Measurements from ENCODE around the gene RNF135. TPM values are rescaled to one million over a fixed set of nuclear protein-coding genes. Genes with fewer than 3 reads are reported as not detected.
"Not testable (repeated sequence)": the region's sequence is repeated elsewhere in the genome, so short reads cannot be mapped to it uniquely, and the experiment has no call there.

RNF135 gene
- total RNA-seq, 2 donors from 2014 or later, result 14.8 to 20.7 TPM

GRCh38 chr17:30975042-30975820 lies 4.4 kb downstream of the RNF135 start:
- no peak overlapping the region for H3K9ac ChIP-seq (ENCODE audit: extremely low read depth, low read length, poor library complexity, severe bottlenecking)
- 94 to 96% methylated on average over 7 to 8 of the region's 8 CpGs for WGBS, 2 experiments (ENCODE audit: insufficient coverage in 1 of 2, insufficient read length in 1 of 2)
- H3K27me3 ChIP-seq (ENCODE audit: control insufficient read depth, insufficient read depth, low read length, poor library complexity, severe bottlenecking), result no peaks in the 10 kb centered on the region
- Mint-ChIP-seq H3K27me3 (ENCODE audit: insufficient read depth) (no peaks in the 10 kb centered on the region), H3K4me1 (peaks cover 7% of the 10 kb centered on the region), H3K36me3 (ENCODE audit: low read depth) (peaks cover 24% of the 10 kb centered on the region), H3K9me3 (peaks cover 16% of the 10 kb centered on the region), H3K27ac (no peak overlapping the region), H3K4me3 (no peak overlapping the region)
- no peaks in the 10 kb centered on the region for H3K36me3 ChIP-seq (ENCODE audit: control insufficient read depth, insufficient read depth, low read length)
- no peaks in the 10 kb centered on the region for H3K4me1 ChIP-seq (ENCODE audit: control insufficient read depth, insufficient read depth, low read length)
- DNase-seq, result peak; percentile 22
- H3K27ac ChIP-seq (ENCODE audit: low read depth, low read length), result no peak overlapping the region
- H3K4me3 ChIP-seq (ENCODE audit: low read length), result no peak overlapping the region
- H3K9me3 ChIP-seq (ENCODE audit: control insufficient read depth, low read length), result peaks cover 15% of the 10 kb centered on the region
- TF ChIP-seq, protein P1, sequence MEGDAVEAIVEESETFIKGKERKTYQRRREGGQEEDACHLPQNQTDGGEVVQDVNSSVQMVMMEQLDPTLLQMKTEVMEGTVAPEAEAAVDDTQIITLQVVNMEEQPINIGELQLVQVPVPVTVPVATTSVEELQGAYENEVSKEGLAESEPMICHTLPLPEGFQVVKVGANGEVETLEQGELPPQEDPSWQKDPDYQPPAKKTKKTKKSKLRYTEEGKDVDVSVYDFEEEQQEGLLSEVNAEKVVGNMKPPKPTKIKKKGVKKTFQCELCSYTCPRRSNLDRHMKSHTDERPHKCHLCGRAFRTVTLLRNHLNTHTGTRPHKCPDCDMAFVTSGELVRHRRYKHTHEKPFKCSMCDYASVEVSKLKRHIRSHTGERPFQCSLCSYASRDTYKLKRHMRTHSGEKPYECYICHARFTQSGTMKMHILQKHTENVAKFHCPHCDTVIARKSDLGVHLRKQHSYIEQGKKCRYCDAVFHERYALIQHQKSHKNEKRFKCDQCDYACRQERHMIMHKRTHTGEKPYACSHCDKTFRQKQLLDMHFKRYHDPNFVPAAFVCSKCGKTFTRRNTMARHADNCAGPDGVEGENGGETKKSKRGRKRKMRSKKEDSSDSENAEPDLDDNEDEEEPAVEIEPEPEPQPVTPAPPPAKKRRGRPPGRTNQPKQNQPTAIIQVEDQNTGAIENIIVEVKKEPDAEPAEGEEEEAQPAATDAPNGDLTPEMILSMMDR (conservative IDR thresholded peaks at IDR 0.05), result no peak

DNA sequence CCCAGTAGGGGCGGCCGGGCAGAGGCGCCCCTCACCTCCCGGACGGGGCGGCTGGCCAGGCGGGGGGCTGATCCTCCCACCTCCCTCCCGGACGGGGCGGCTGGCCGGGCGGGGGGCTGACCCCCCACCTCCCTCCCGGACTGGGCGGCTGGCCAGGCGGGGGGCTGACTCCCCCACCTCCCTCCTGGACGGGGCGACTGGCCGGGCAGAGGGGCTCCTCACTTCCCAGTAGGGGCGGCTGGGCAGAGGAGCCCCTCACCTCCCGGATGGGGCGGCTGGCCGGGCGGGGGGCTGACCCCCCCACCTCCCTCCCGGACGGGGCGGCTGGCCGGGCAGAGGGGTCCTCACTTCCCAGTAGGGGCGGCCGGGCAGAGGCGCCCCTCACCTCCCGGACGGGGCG lies 9.1 kb downstream of the RNF135 start:
- WGBS, 2 experiments (ENCODE audit: insufficient coverage in 1 of 2, insufficient read length in 1 of 2), result no CpG with 5 or more reads among the region's 33 CpGs

GRCh38 chr17:30981531-30982519 lies 11.0 kb downstream of the RNF135 start:
- Mint-ChIP-seq H3K27ac (no peak overlapping the region), H3K9me3 (peaks cover 8% of the 10 kb centered on the region), H3K4me1 (peaks cover 7% of the 10 kb centered on the region), H3K36me3 (ENCODE audit: low read depth) (peaks cover 21% of the 10 kb centered on the region), H3K4me3 (no peak overlapping the region), H3K27me3 (ENCODE audit: insufficient read depth) (no peaks in the 10 kb centered on the region)
- WGBS, 2 experiments (ENCODE audit: insufficient coverage in 1 of 2, insufficient read length in 1 of 2), result 84 to 85% methylated on average over 7 to 8 of the region's 8 CpGs
- H3K4me1 ChIP-seq (ENCODE audit: control insufficient read depth, insufficient read depth, low read length), result no peaks in the 10 kb centered on the region
- no peak overlapping the region for H3K4me3 ChIP-seq (ENCODE audit: low read length)
- peaks cover 4% of the 10 kb centered on the region for H3K36me3 ChIP-seq (ENCODE audit: control insufficient read depth, insufficient read depth, low read length)
- no peak overlapping the region for H3K9ac ChIP-seq (ENCODE audit: extremely low read depth, low read length, poor library complexity, severe bottlenecking)
- no peak overlapping the region for H3K27ac ChIP-seq (ENCODE audit: low read depth, low read length)
- DNase-seq, result peak; percentile 45
- peaks cover under 1% of the 10 kb centered on the region for H3K9me3 ChIP-seq (ENCODE audit: control insufficient read depth, low read length)
- no peaks in the 10 kb centered on the region for H3K27me3 ChIP-seq (ENCODE audit: control insufficient read depth, insufficient read depth, low read length, poor library complexity, severe bottlenecking)
- TF ChIP-seq, protein P1 (conservative IDR thresholded peaks at IDR 0.05), result no peak

More for the DNA sequence above, 9.1 kb downstream of the RNF135 start:
- not testable (repeated sequence) for H3K27ac Mint-ChIP-seq; H3K27ac ChIP-seq (ENCODE audit: low read depth, low read length); H3K27me3 ChIP-seq (ENCODE audit: control insufficient read depth, insufficient read depth, low read length, poor library complexity, severe bottlenecking); H3K9me3 ChIP-seq (ENCODE audit: control insufficient read depth, low read length); H3K4me3 Mint-ChIP-seq; H3K4me3 ChIP-seq (ENCODE audit: low read length); H3K9ac ChIP-seq (ENCODE audit: extremely low read depth, low read length, poor library complexity, severe bottlenecking); DNase-seq; H3K36me3 ChIP-seq (ENCODE audit: control insufficient read depth, insufficient read depth, low read length); H3K27me3 Mint-ChIP-seq (ENCODE audit: insufficient read depth); H3K4me1 Mint-ChIP-seq; H3K4me1 ChIP-seq (ENCODE audit: control insufficient read depth, insufficient read depth, low read length)
- Mint-ChIP-seq H3K9me3 (peaks cover 11% of the 10 kb centered on the region), H3K36me3 (ENCODE audit: low read depth) (peaks cover 23% of the 10 kb centered on the region)

All from endodermal cell (in vitro differentiated cells).